Tibial nerve (tissue), 4 donors: ENCODE results near the gene CSNK1D. TPM values are rescaled to one million over a fixed set of nuclear protein-coding genes. Genes with fewer than 3 reads are reported as not detected.

ENCODE experiments used
- DNase-seq, 2 donors: peaks; one replicate each; pipeline ENCODE4 v3.0.0-alpha.2; 2019; ENCODE audit warnings: low spot score in 2 of 2
- H3K27ac ChIP-seq, 4 donors: fragments of 200-600 bp; sonication (generic) in 3 of 4; one replicate each; pipeline ENCODE4 v1.5.1; 2017 to 2019; ENCODE audit warnings: mild to moderate bottlenecking in 1 of 4
- H3K27me3 ChIP-seq, 2 donors: fragments of 200-600 bp; sonication (generic) in 1 of 2; one replicate each; pipeline versions ENCODE4 v1.5.1 to v1.6.0; 2017 to 2019
- H3K36me3 ChIP-seq, 3 donors: fragments of 200-600 bp; sonication (generic); one replicate each; pipeline ENCODE4 v1.5.1; 2018 to 2019
- H3K4me1 ChIP-seq, 4 donors: fragments of 200-600 bp; sonication (generic) in 3 of 4; one replicate each; pipeline ENCODE4 v1.5.1; 2017 to 2019
- H3K4me3 ChIP-seq, 4 donors: fragments of 200-600 bp; sonication (generic) in 3 of 4; one replicate each; pipeline ENCODE4 v1.5.1; 2017 to 2019; ENCODE audit warnings: mild to moderate bottlenecking in 1 of 4, moderate library complexity in 1 of 4
- H3K9me3 ChIP-seq, 4 donors: fragments of 200-600 bp; sonication (generic) in 3 of 4; one replicate each; pipeline ENCODE4 v1.5.1; 2017 to 2019
- CTCF ChIP-seq, 5 experiments: fragments of 200-600 bp in 3 of 5; fragments of 450-650 bp in 2 of 5; sonication (generic) in 3 of 5; IDR thresholded peaks; one replicate each; pipeline ENCODE4 v1.5.1; 2016 to 2019; ENCODE audit warnings: antibody characterized with exemption in 5 of 5, mild to moderate bottlenecking in 3 of 5, moderate library complexity in 2 of 5
- EP300 ChIP-seq, 2 donors: sonication (generic); formaldehyde crosslinking; IDR thresholded peaks; one replicate each; pipeline ENCODE4 v1.6.1; 2017; ENCODE audit warnings: antibody characterized with exemption in 2 of 2, mild to moderate bottlenecking in 1 of 2
- POLR2A ChIP-seq, 2 donors: fragments of 450-650 bp; IDR thresholded peaks; one replicate each; pipeline ENCODE4 v1.6.1; 2017; ENCODE audit warnings: antibody characterized with exemption in 2 of 2, mild to moderate bottlenecking in 2 of 2, moderate library complexity in 2 of 2
- WGBS, 2 donors: methylation state at CpG; one replicate each; pipeline ENCODE4 v1.1.5; 2018; 5-methylcytosine and 5-hydroxymethylcytosine counted together
- total RNA-seq, 4 donors: library from RNA; depleted of rRNA; stranded (reverse); fragments of >200 nt; gene quantifications; one replicate each; pipeline ENCODE4 v1.1.0, GENCODE V29; 2016

Gene CSNK1D
- total RNA-seq, 4 donors from 2014 or later: 93.9 to 160 (median 124) TPM

- WGBS, 2 donors: 70 to 71% methylated on average over 21 to 26 of the region's 26 CpGs
Measured at GRCh38 chr17:82320140-82320840, 46.8 kb upstream of the CSNK1D start.

GRCh38 chr17:82319619-82320062 lies 46.1 kb upstream of the CSNK1D start:
- Histone ChIP-seq H3K27ac (no peak overlapping the region), H3K4me3 (no peak overlapping the region), H3K9me3 (no peaks in the 10 kb centered on the region), H3K36me3 (no peaks in the 10 kb centered on the region), H3K4me1 (peaks cover 0 to 31% (median 11%) of the 10 kb centered on the region in 4 donors), H3K27me3 (peaks cover 0 to 39% of the 10 kb centered on the region in 2 donors)
- no peak for TF ChIP-seq CTCF (IDR thresholded peaks at IDR 0.05)
- no peak for TF ChIP-seq EP300 (IDR thresholded peaks at IDR 0.05)
- no peak for TF ChIP-seq POLR2A (IDR thresholded peaks at IDR 0.05)
- DNase-seq: no peak
- 89 to 92% methylated on average over 35 of the region's 35 CpGs for WGBS, 2 donors

More at GRCh38 chr17:82320140-82320840, 46.8 kb upstream of the CSNK1D start:
- Histone ChIP-seq H3K27me3 (peaks cover 0 to 33% of the 10 kb centered on the region in 2 donors), H3K36me3 (no peaks in the 10 kb centered on the region), H3K9me3 (no peaks in the 10 kb centered on the region), H3K4me3 (no peak overlapping the region), H3K27ac (no peak overlapping the region), H3K4me1 (peaks cover 0 to 26% (median 11%) of the 10 kb centered on the region in 4 donors)
- no peak for DNase-seq
- no peak for TF ChIP-seq EP300 (IDR thresholded peaks at IDR 0.05)
- no peak for TF ChIP-seq CTCF (IDR thresholded peaks at IDR 0.05)
- TF ChIP-seq POLR2A (IDR thresholded peaks at IDR 0.05): no peak

GRCh38 chr17:82318772-82319606 lies 45.5 kb upstream of the CSNK1D start:
- peaks cover 0 to 46% of the 10 kb centered on the region in 2 donors for H3K27me3 ChIP-seq
- H3K36me3 ChIP-seq: no peaks in the 10 kb centered on the region
- TF ChIP-seq EP300 (IDR thresholded peaks at IDR 0.05): no peak
- no peak for TF ChIP-seq CTCF (IDR thresholded peaks at IDR 0.05)
- no peak for TF ChIP-seq POLR2A (IDR thresholded peaks at IDR 0.05)
- H3K9me3 ChIP-seq: no peaks in the 10 kb centered on the region
- H3K4me1 ChIP-seq: peaks cover 0 to 31% (median 11%) of the 10 kb centered on the region in 4 donors
- H3K4me3 ChIP-seq: no peak overlapping the region
- WGBS, 2 donors: 93 to 96% methylated on average over 76 of the region's 76 CpGs
- DNase-seq: no peak
- H3K27ac ChIP-seq: no peak overlapping the region

GRCh38 chr17:82318169-82318498 lies 44.6 kb upstream of the CSNK1D start:
- Histone ChIP-seq H3K9me3 (no peaks in the 10 kb centered on the region), H3K36me3 (no peaks in the 10 kb centered on the region), H3K4me1 (peaks cover 0 to 31% (median 11%) of the 10 kb centered on the region in 4 donors), H3K4me3 (no peak overlapping the region), H3K27ac (no peak overlapping the region), H3K27me3 (peaks cover 0 to 52% of the 10 kb centered on the region in 2 donors)
- WGBS, 2 donors: 92 to 93% methylated on average over 20 of the region's 20 CpGs
- no peak for TF ChIP-seq CTCF (IDR thresholded peaks at IDR 0.05)
- TF ChIP-seq POLR2A (IDR thresholded peaks at IDR 0.05): no peak
- no peak for TF ChIP-seq EP300 (IDR thresholded peaks at IDR 0.05)
- no peak for DNase-seq
